CD1c-positive myeloid dendritic cell (primary cell): Measurements from ENCODE around the gene KRT85.
"Not testable (repeated sequence)": the region's sequence is repeated elsewhere in the genome, so short reads cannot be mapped to it uniquely, and the experiment has no call there.

Source experiments
- DNase-seq: peaks from one replicate; pipeline ENCODE4 v3.0.0-alpha.2; 2016; ENCODE audit errors: extremely low spot score

Gene KRT85

DNA sequence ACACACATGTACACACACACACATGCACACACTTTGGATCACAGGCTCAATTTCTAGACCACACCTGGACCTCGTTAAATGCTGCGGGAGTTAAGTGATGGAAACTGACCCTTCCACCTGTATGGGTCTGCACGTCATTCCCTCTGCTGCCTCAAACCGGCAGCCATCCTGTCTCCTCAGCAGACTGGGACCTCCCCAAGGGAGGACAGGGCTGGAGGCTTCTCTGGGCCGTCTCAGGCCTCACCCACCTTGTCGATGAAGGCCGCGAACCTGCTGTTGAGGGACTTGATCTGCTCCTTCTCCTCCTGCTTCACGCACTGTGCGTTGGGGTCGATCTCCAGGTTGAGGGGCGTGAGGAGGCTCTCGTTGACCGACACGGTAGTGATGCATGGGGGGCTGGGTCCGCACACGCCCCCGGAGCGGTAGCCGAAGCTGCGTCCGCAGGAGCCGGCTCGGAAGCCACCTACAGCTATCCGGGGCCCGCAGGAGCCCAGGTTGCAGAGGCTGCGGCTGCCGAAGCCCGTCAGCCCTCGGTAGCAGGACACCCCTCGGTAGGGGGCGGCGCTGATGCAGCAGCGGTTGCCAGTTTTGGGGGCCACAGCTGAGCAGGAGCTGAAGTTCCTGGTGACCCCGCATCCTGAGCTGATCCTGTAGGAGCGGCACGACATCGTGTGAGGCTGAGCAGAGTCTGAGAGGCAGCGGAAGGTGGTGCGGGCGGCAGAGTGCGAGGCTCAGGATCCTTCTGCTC is at the start of gene KRT85:
Gene KRT85, minus strand, starts transcription at position 744 of the 748 bp plus-strand sequence. Its CDS starts 76 bp downstream, at position 668.
- no peak for DNase-seq

DNA sequence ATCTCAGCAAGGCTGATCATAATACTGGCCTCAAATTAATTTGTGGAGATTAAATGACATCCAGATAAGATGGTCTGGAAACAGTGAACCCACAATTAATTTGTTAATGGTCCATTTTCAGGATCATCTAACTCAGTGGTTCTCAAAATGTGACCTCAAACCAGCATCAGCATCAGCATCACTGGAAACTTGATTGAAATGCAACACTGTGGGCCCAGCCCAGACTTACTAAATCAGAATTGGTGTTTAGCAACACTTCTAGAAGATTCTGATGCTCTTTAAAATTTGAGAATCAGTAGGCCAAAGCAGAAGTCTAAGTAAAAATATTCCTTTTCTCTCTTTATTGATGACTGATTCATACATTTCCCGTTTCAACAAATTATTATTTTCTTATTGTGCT is 49.5 kb upstream of the KRT85 start:
- DNase-seq: no peak

DNA sequence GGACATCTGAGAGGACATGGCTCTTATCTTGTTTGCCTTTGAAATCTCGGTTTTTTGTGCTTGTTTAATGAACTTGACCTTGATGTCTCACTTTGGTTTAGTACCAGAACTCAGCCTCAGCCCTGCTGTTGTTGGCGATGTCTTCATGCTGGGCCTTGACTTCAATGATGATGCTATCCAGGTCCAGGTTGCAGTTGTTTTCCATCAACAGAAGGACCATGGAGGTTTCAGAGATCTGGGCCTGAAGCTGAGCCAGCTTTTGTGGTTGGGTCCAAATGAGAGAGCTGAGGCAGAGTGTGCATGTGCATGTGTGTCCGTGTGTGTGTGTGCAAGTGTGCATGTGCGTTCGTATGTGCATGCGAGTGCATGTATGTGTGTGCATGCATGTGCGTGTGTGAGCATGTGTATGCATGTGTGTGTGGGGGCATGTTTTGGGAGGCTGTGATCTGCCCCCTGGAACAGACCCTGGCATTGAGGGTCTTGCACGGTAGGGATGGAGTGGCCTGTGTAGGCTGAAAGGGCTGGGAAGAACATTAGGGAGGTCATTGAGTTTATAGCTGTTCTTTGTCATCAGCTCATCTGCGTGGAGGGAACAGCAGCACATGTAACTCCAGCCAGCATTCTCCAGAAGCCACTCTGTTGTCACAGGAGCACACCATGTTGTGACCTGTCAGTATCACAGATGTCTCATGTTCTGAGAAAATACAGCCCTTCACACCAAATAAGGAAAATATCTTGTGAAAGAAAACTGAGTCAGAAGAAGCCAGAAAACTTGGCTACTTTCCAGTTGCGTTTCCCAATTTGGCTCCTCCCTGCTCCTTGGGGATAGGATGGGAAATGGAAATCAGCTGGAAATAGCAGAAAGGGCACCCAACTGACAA is 48.8 kb upstream of the KRT85 start:
- DNase-seq: peak; percentile 24

DNA sequence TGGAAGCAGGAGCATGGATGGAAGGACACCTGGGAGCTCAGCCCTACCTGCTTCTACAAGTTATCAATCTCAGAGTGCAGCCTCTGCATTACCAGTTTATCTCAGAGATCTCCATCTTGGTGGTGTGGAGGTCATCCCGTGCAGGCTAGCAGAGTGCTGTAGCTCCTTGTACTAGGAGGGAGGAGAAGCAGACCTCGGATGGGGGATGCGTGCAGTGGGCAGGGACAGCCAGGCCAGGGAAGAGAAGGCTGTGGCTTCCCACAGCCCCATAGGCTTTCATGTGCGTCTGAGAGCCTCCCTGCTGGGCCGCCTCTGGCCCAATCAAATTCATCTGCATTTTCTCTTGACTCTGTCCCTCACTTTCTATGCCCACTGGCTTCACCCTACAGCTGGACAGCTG is 47.7 kb upstream of the KRT85 start:
- DNase-seq: no peak

DNA sequence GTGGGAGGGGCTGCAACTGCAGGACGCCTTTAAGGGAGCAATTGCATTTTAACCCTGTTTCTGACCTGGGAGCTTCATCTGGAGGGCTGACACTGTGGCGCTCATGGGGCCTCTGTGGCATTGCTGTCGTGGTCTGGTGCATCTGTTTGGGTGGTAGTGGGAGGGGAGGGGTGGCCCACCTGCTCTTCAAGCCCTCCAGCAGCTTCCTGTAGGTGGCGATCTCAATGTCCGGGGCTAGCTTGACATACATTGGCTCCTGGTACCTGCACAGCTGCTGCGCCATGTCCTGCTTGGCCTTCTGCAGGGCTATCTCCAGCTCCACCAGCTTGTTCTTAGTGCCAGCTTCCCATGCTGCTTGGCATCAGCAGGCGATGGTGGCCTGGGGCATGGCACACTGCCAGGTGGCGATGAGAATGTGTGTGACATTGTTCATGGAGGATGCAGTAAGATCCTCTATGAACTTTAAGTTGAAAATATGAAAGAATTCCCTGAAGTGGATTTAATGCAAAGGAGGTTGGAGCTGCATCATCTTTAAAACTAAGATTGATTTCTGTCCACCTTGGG is 46.6 kb upstream of the KRT85 start:
- DNase-seq: no peak

DNA sequence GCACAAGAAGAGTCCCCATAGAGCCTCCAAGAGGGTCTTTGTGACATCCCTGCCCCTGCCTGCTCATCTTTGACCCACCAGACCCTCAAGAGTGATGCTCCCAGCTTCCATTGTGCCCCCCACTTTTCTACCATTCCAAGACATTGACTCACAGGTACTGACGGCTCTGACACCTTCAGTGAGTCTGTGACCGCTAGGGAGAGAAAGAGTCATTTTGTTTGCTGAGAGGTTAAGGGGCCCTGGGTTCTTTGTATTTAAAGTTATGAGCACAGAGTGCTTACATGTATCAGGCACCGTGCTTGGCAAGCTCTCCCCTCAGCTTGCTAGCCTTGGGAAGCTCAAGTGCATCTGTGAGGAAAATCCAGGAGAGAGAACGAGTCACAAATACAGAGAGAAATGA is 45.9 kb upstream of the KRT85 start:
- DNase-seq: no peak

DNA sequence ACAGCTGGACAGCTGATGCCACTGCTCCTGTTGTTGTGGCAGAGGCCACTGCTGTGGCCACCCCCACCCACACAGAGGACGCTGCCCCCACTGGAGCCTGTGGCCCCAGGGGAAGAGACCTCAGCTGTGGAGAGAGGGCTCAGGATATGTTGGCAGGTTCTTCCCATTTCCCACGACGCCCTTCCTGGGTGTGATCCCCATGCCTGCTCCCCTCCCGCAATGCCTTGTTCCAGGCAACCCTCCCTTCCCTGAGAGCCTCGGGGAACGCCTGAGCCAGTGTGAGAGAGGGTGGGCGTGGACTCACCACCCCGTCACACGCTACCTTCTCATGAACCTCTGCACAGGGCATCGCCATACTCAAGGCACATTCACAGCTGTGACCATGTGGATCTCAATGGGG is 44.5 kb upstream of the KRT85 start:
- no peak for DNase-seq

DNA sequence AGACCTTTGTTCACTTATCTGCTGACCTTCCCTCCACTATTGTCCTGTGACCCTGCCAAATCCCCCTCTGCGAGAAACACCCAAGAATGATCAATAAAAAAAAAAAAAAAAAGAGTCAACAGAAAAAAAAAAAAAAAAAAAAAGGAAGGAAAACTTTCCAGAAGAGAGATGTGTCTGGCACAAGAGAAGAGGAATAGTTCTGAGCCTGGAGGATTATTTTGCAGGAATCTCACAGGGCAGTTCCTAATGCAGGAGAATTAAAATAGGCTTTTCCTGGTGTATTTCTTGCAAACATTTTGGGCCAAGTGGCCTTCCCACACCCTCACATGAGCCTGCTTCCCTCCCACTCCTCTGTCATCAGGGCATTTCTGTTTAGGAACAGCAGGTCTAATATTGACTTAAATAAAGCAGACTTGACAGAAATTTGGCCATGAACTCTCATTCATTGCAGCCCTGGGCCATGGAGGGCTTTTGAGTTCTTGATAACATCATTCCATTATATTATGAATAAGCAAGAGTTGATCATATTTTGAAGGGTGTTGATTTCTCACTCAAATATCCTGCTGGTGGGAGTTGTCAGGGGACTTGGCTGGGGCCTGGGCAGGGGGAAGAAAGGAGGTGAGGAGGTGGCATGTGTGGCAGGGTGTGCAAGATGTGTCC is 43.4 kb upstream of the KRT85 start:
- not testable (repeated sequence) for DNase-seq

DNA sequence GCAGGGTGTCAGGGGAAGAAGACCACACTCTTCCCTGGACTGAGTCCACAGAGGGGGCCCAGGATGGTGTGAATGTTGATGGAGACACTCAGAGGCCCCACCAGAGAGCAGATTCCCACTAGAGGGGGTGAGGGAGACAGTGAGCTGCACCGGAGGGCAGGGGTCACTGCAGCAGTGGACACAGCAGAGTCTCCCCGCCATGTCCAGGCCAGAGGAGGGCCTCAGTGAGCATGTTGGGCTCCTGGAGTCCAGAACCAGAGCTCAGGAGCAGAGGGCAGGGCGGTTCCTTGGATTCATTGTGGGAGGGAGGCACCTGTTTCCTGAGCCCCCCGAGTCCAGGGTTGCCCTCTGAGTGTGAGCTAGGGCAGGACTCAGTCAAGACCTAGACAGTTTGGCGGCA is 40.6 kb upstream of the KRT85 start:
- DNase-seq: no peak

DNA sequence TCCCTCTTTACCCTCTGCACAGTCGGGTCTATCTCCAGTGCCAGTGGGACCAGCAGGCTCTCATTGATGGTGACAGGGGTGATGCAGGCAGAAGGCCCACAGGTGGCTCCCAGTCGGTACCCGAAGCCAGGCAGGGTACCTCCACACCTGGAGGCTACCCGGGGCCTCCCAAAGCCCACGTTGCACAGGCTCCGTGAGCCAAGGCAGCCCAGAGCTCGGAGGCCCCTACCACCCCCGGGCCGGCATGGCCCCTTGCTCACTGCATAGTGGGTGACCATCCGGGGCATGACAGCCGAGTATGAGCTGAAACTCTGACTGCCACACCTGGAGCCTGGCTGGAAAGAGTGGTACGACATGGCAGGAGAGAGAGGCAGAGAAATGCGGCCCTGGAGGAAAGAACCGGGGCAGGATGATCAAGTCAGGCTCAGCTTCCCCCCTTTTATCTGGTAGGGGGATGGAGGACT is 38.7 kb upstream of the KRT85 start, which contains the start of gene KRT82:
Gene KRT82, minus strand, starts transcription at position 414 of the 464 bp plus-strand sequence. Its CDS starts 58 bp downstream, at position 356.
- DNase-seq: no peak

DNA sequence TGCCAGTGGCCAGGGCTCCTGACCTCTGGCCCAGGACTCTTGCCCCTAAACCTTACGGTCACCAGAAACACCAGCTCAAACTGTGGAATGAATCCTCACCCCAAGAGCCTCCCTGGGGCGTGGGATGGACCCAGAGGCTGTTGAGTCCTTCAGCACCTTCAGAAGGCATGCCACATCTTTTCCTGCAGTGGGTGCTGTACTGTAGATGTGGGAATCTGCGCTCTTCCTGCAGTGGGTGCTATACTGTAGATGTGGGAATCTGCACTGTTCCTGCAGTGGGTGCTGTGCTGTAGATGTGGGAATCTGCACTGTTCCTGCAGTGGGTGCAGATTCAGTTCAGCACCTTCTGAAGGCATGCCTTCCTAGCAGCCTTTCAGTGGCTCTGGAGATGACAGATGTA is 37.7 kb upstream of the KRT85 start:
- DNase-seq: no peak

DNA sequence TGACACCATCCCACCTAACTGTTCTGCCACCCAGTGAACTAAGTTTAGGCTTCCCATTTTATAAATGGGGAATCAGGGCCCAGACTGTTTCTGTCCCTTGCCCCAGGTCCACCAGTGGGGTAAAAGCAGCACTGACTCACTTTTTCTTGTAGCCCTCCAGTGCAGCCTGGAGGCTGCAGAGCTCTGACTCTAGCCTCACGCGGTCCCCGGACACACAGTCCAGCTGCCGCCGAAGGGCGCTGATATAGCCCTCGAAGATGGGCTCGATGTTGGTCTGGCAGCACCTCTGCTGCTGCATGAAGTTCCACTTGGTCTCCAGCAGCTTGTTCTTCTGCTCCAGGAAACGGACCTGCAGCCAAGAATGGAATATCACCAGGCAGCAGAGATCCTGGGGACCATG is 36.3 kb upstream of the KRT85 start:
- no peak for DNase-seq

DNA sequence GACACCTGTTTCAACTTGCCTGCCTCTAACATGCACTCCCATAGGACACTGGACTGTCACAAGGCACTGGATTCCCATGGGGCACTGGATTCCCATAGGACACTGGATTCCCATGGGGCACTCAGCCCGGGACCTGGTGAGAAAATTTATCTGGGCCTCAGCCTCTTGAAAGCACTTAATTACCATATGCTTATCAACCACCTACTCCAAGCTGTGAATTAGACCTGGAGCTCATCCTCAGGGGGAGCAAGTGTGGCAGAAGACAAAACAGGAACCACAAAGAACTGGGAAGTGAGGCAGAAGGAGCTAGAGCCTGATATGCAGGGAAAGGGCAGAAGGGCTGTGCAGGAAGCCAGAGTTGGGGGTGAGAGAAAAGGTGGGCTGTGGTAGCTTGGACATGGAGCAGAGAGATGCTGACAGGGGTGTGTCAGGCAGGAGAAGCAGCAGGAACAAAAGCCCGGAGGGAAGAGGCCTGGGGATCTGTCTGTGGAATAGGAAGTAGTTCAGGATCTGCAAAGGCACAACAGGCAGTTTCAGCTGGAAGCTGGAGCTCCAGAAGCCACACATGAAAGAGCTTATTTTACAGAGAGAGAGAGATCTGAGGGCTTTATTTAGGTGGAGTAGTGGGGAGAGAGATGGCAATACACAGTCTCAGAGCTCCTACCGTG is 35.7 kb upstream of the KRT85 start:
- no peak for DNase-seq

DNA sequence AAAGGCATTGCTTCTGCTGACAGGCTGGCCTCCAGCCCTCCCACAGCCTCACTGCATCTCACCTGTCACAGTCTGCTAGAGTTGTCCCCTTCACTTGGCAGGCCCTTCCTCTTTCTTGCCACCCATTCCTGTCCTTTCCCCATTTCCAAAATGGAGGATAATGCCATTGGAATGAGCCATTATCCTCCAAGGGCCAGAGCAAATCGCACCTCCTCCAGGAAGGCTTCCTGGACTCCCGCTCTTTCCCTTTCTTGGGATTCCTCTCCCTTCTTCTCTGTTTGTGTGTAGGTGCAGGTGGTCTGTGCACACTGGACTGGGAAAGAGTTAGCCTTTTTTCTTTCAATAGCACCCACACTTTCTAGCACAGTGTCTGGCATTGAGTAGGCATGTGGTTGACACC is 35.1 kb upstream of the KRT85 start:
- DNase-seq: no peak

DNA sequence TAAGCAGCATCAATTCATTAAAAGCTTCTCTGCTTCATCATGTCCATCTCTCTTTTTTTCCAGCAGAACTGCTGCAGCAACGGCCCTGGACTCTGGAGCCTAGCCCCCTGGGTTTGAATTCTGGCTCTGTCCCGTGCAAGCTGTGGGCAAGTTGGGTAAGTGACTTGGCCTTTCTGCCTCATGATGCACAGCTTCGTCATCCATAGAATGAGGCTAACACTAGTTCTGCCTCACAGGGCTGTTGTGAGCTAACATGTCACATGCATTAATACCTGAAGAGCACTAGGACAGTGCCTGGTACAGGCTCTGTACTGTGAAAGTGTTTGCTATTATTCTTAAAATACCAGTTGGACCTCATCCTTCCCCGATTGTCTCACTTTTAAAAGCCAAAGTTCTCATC is 34.6 kb upstream of the KRT85 start:
- no peak for DNase-seq

DNA sequence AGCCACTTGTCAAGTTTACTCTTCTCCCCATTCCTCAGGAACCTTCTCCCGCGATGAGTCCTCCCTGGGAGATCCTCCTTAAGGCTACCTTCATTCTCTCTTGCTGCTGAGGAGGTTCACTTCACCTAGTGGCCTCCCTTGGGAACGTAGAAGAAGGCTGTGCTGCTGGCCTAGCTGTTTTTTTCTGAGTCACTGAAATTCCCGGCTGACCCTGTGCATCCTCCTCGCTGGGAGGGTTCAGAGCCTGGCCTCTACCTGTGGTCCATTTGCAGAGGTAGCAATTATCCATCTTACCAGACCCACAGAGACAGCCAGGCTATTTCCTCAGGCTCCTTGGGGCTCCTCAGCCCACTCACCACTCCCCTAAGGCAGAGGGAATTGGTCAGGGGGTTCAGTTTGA is 34.2 kb upstream of the KRT85 start:
- no peak for DNase-seq

DNA sequence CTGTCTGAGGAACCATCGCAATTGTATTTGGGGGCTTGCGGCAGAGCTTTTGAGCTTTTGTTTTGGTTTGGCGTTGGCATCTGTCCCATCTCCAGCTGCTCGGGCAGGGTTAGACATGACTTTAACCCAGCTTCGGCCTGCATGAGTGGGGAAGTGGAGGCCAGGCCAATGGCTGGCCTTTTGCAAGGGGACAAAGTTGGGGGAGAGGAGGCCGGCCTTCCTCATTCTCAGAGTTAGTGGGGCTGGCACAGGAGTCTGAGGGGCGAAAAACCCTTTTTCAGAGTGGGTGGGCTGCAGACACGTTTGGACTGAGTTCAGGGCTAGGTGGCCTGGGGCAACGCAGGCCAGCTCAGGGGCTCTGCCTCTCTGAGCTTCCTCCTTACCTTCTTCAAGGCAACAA is 33.6 kb upstream of the KRT85 start:
- DNase-seq: no peak

DNA sequence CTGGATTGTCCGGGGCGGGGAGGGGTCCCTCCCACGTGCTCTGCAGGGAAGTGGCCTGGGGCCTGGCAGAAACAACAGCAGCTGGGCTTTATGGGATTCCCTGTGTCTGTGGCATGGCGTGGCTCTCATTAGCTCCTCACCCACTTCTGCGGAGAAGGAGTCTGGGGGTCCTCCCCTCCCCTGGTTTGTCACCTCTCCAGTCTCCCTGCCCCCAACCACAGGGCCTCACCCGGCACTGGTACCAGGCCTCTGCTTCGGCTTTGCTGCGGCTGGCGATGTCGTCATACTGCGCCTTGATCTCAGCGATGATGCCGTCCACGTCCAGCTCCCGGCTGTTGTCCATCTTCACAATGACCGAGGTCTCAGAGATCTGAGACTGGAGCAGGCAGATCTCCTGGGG is 32.5 kb upstream of the KRT85 start:
- DNase-seq: no peak

DNA sequence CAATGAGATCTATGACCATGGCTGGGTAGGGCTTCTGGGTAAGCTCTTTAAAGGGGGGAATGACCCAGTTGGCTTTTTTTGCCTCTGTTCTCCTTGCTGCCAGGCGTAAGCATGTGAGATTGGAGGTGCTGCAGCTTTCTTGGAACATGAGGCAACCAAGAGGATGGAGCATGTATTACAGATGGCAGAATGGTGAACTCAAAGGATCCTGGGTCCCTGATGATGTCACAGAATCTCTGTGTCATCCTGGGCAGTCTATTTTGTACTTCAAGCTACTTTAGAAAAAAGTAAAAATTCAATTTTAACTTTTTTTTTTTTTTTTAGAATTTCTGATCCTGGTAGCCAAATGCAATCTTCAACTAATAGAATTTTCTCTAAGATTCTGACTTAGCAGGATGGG is 30.9 kb upstream of the KRT85 start:
- DNase-seq: no peak

DNA sequence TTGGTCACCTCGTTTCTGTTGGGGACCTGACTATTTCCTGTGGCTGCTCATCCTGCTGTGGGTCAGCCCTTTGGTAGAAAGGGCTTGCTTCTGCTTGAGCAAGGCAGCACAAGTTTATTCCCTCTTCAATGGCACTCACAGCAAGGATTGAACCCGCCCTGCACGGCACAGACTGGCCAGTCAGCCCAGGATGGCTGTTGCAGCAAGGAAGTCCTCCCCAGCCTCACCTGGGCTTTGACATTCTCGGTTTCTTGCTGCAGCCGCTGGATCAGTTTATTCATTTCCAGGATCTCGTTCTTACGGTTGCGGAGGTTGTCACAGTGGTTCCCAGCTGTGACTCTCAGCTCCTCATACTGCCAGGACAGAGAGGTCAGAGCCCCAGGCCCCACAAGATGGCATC is 29.4 kb upstream of the KRT85 start:
- no peak for DNase-seq

DNA sequence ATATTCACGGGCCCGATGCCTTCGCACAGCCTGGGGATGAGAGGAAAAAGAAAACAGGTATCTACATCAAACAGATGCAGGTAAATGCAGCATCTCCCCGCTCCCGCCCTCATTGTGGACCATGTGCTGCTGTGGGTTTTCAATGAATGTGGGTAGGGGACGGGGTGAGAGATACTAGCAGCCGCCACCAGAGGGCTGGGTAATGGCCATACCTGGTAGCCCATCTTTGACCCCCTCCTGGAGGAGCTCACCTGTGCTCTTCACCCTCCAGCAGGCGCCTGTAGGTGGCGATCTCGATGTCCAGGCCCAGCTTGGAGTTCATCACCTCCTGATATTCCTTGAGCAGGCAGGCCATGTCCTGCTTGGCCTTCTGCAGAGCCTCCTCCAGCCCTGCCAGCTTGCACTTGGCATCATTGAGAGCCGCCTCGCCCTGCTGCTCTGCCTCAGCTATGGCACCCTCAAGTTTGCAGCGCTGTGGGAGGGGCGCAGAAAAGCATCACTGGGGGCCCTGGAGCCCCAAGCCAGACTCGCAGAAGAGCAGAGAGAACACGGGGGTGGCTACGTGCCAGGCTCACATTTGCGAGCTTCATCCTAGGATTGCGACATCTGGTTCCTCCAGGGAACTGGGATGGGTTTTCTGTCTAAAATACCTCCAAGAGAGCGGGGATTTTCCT is 28.6 kb upstream of the KRT85 start:
- DNase-seq: no peak
